HEK293 (cell line): ENCODE results near the gene FGFR2.

Experiments
- CTCF ChIA-PET: fragments of 350-600 bp; formaldehyde crosslinking; extraction: SDS; loops from one replicate; lab custom pipeline; 2021; ENCODE audit warnings: antibody characterized with exemption; lab: Yijun Ruan, JAX
- POLR2A ChIA-PET: fragments of 300-600 bp; formaldehyde crosslinking; extraction: SDS; loops from one replicate; lab custom pipeline; 2020; ENCODE audit warnings: antibody characterized with exemption, inconsistent platforms; lab: Yijun Ruan, JAX
- H3K27ac ChIP-seq: fragments of 200-500 bp; sonication (Bioruptor generic); 2 replicates; pipeline ENCODE4 v1.5.1; 2014; ENCODE audit warnings: low read depth, low read length, control low read depth, inconsistent platforms; ENCODE audit errors: extremely low read depth
- H3K36me3 ChIP-seq, 2 experiments: fragments of 200-500 bp in 1 of 2; sonication (Bioruptor generic) in 1 of 2; 1 replicate in 1 of 2; 2 replicates in 1 of 2; pipeline ENCODE4 v1.5.1; 2014 to 2017; ENCODE audit warnings: inconsistent platforms in 2 of 2, low read length in 2 of 2; ENCODE audit not compliant: control insufficient read depth in 2 of 2, insufficient read depth in 1 of 2
- H3K4me1 ChIP-seq: fragments of 200-500 bp; sonication (Bioruptor generic); 2 replicates; pipeline ENCODE4 v1.5.1; 2014; ENCODE audit warnings: mild to moderate bottlenecking, low read length, inconsistent platforms; ENCODE audit not compliant: control insufficient read depth, insufficient read depth
- H3K4me3 ChIP-seq: 2 replicates; pipeline ENCODE4 v1.5.1; 2011; ENCODE audit warnings: low read depth, mild to moderate bottlenecking, control low read depth, low read length, moderate library complexity
- H3K9me3 ChIP-seq: fragments of 200-500 bp; sonication (Bioruptor generic); 2 replicates; pipeline ENCODE4 v1.5.1; 2014; ENCODE audit warnings: low read depth, low read length, inconsistent platforms; ENCODE audit not compliant: control insufficient read depth, insufficient read depth
- PATZ1 ChIP-seq: fragments of 450-650 bp; formaldehyde crosslinking; IDR thresholded peaks from 2 replicates; pipeline ENCODE4 v1.5.1; 2016; ENCODE audit warnings: missing biosample characterization, missing genetic modification characterization
- WT1 ChIP-seq: fragments of 450-650 bp; formaldehyde crosslinking; IDR thresholded peaks from 2 replicates; pipeline ENCODE4 v1.5.1; 2016; ENCODE audit warnings: missing biosample characterization, missing genetic modification characterization
- ZBTB10 ChIP-seq: fragments of 450-650 bp; formaldehyde crosslinking; IDR thresholded peaks from 2 replicates; pipeline ENCODE4 v1.5.1; 2016; ENCODE audit warnings: missing biosample characterization, missing genetic modification characterization
- ZBTB20 ChIP-seq: fragments of 450-650 bp; formaldehyde crosslinking; IDR thresholded peaks from 2 replicates; pipeline ENCODE4 v1.5.1; 2016; ENCODE audit warnings: missing biosample characterization, missing genetic modification characterization
- ZNF132 ChIP-seq: fragments of 450-650 bp; formaldehyde crosslinking; IDR thresholded peaks from 2 replicates; pipeline ENCODE4 v1.5.1; 2017; ENCODE audit warnings: missing biosample characterization, missing genetic modification characterization, borderline replicate concordance
- ZNF155 ChIP-seq: fragments of 450-650 bp; formaldehyde crosslinking; IDR thresholded peaks from 2 replicates; pipeline ENCODE4 v1.5.1; 2016; ENCODE audit warnings: missing biosample characterization, missing genetic modification characterization
- ZNF280D ChIP-seq: fragments of 450-650 bp; formaldehyde crosslinking; IDR thresholded peaks from 2 replicates; pipeline ENCODE4 v1.5.1; 2016; ENCODE audit warnings: missing biosample characterization, missing genetic modification characterization
- ZNF324 ChIP-seq: fragments of 450-650 bp; formaldehyde crosslinking; IDR thresholded peaks from 2 replicates; pipeline ENCODE4 v1.5.1; 2016; ENCODE audit warnings: missing biosample characterization, missing genetic modification characterization
- ZNF48 ChIP-seq: fragments of 450-650 bp; formaldehyde crosslinking; IDR thresholded peaks from 2 replicates; pipeline ENCODE4 v1.5.1; 2016; ENCODE audit warnings: missing biosample characterization, missing genetic modification characterization
- ZNF670 ChIP-seq: fragments of 450-650 bp; formaldehyde crosslinking; IDR thresholded peaks from 2 replicates; pipeline ENCODE4 v1.5.1; 2016; ENCODE audit warnings: missing biosample characterization, missing genetic modification characterization, low read depth
- ZNF701 ChIP-seq: fragments of 450-650 bp; formaldehyde crosslinking; IDR thresholded peaks from 2 replicates; pipeline ENCODE4 v1.5.1; 2016; ENCODE audit warnings: missing biosample characterization, missing genetic modification characterization
- ZNF785 ChIP-seq: fragments of 450-650 bp; formaldehyde crosslinking; IDR thresholded peaks from 2 replicates; pipeline ENCODE4 v1.5.1; 2016; ENCODE audit warnings: missing biosample characterization, missing genetic modification characterization
- ZSCAN18 ChIP-seq: fragments of 450-650 bp; formaldehyde crosslinking; IDR thresholded peaks from 2 replicates; pipeline ENCODE4 v1.5.1; 2016; ENCODE audit warnings: missing biosample characterization, missing genetic modification characterization

FGFR2 gene

GRCh38 chr10:121454781-121455180 lies 143.5 kb downstream of the FGFR2 start:
- Histone ChIP-seq H3K36me3 (no peaks in the 10 kb centered on the region), H3K9me3 (no peaks in the 10 kb centered on the region), H3K4me1 (peaks cover 5% of the 10 kb centered on the region; the same call in 1 of the 2 replicates), H3K4me3 (no peak overlapping the region), H3K27ac (no peak overlapping the region)
- TF ChIP-seq ZSCAN18 (no peak), ZNF785 (no peak), ZNF48 (tag by site-specific recombination) (no peak), PATZ1 (no peak), ZBTB10 (tag by site-specific recombination) (no peak), ZNF280D (tag by site-specific recombination) (no peak), ZNF701 (no peak), ZNF155 (tag by site-specific recombination) (no peak)
- ChIA-PET CTCF (interaction anchor here (0.5 kb wide), 1 partner anchor 446 kb away, joined by 3 read pairs; no protein-coding TSS in a partner anchor), POLR2A (no interaction called here)

GRCh38 chr10:121453160-121453559 lies 145.1 kb downstream of the FGFR2 start:
- CTCF ChIA-PET = interaction anchor here (0.6 kb wide), 1 partner anchor 210 kb away, joined by 3 read pairs; no protein-coding TSS in a partner anchor
- POLR2A ChIA-PET = no interaction called here
- Histone ChIP-seq H3K36me3 (no peaks in the 10 kb centered on the region), H3K4me1 (peaks cover 5% of the 10 kb centered on the region; the same call in 1 of the 2 replicates), H3K4me3 (no peak overlapping the region), H3K27ac (no peak overlapping the region), H3K9me3 (no peaks in the 10 kb centered on the region)
- TF ChIP-seq WT1 (tag by site-specific recombination) (no peak), ZNF670 (no peak), ZBTB20 (tag by site-specific recombination) (0 out of 2 replicates have a peak, but pooled peaks have one; percentile 34), ZNF324 (no peak), ZNF132 (tag by site-specific recombination) (no peak)
